ENCODE measurements around the gene COA8. TPM values are rescaled to one million over a fixed set of nuclear protein-coding genes. Genes with fewer than 3 reads are reported as not detected.
"Not testable (repeated sequence)": the region's sequence is repeated elsewhere in the genome, so short reads cannot be mapped to it uniquely, and the experiment has no call there.

Gene COA8
- total RNA-seq, 1 donor from 2014 or later, result 33.0 TPM

GRCh38 chr14:103524002-103524935 lies 38.5 kb upstream of the COA8 start:
- intact Hi-C loops (cut with DNase I), result no loop called here
- H3K36me3 ChIP-seq, result no peaks in the 10 kb centered on the region
- peaks cover 5% of the 10 kb centered on the region for H3K27me3 ChIP-seq (ENCODE audit: low read depth)
- DNase-seq (no peak), ATAC-seq (no peak)
- H3K4me3 ChIP-seq, result no peak overlapping the region
- H3K27ac ChIP-seq, result no peak overlapping the region
- peaks cover 70% of the 10 kb centered on the region for H3K4me1 ChIP-seq
- TF ChIP-seq CTCF (IDR thresholded peaks at IDR 0.05), result no peak
- no peaks in the 10 kb centered on the region for H3K9me3 ChIP-seq

- DNase-seq; H3K36me3 ChIP-seq; intact Hi-C loops (cut with DNase I); ATAC-seq; H3K9me3 ChIP-seq; H3K4me3 ChIP-seq; H3K27me3 ChIP-seq (ENCODE audit: low read depth): not testable (repeated sequence)
- peak overlapping the region; percentile 24 for H3K27ac ChIP-seq
- H3K4me1 ChIP-seq, result peaks cover 70% of the 10 kb centered on the region
Measured at GRCh38 chr14:103525430-103526246, 37.1 kb upstream of the COA8 start.

- TF ChIP-seq CTCF (IDR thresholded peaks at IDR 0.05), result no peak
- intact Hi-C loops (cut with DNase I), result no loop called here
- DNase-seq (no peak), ATAC-seq (no peak)
- H3K27ac ChIP-seq, result peak overlapping the region; percentile 8
- H3K4me3 ChIP-seq, result no peak overlapping the region
- H3K9me3 ChIP-seq, result no peaks in the 10 kb centered on the region
- H3K4me1 ChIP-seq, result peaks cover 70% of the 10 kb centered on the region
- no peaks in the 10 kb centered on the region for H3K36me3 ChIP-seq
- peaks cover 5% of the 10 kb centered on the region for H3K27me3 ChIP-seq (ENCODE audit: low read depth)
Measured at GRCh38 chr14:103526247-103526913, 36.4 kb upstream of the COA8 start.

GRCh38 chr14:103526914-103527248 lies 35.9 kb upstream of the COA8 start:
- no peak overlapping the region for H3K4me3 ChIP-seq
- H3K9me3 ChIP-seq, result no peaks in the 10 kb centered on the region
- no peak for ATAC-seq
- intact Hi-C loops (cut with DNase I), result no loop called here
- no peaks in the 10 kb centered on the region for H3K36me3 ChIP-seq
- DNase-seq, result no peak
- TF ChIP-seq CTCF (IDR thresholded peaks at IDR 0.05), result no peak
- peak overlapping the region; percentile 8 for H3K27ac ChIP-seq
- peaks cover 3% of the 10 kb centered on the region for H3K27me3 ChIP-seq (ENCODE audit: low read depth)
- peaks cover 68% of the 10 kb centered on the region for H3K4me1 ChIP-seq

- Histone ChIP-seq H3K9me3 (no peaks in the 10 kb centered on the region), H3K4me1 (peaks cover 64% of the 10 kb centered on the region), H3K36me3 (no peaks in the 10 kb centered on the region), H3K27ac (peak overlapping the region; percentile 92), H3K4me3 (peak overlapping the region; percentile 98), H3K27me3 (ENCODE audit: low read depth) (no peaks in the 10 kb centered on the region)
- intact Hi-C loops (cut with DNase I), result no loop called here
- no peak for DNase-seq
- no peak for TF ChIP-seq CTCF (IDR thresholded peaks at IDR 0.05)
- peak; percentile 0 to 1 for ATAC-seq
Measured at GRCh38 chr14:103527408-103528145, 35.2 kb upstream of the COA8 start.

All from lower lobe of right lung (tissue), 2 donors.